Neural progenitor cell (in vitro differentiated cells): ENCODE measurements around the gene ZG16.

ENCODE experiments used
- CTCF ChIP-seq: fragments of 200-600 bp; sonication (generic); IDR thresholded peaks from 2 replicates; pipeline ENCODE4 v1.5.1; 2017; ENCODE audit warnings: antibody characterized with exemption, mild to moderate bottlenecking
- EZH2 ChIP-seq: fragments of 200-600 bp; sonication (generic); IDR thresholded peaks from 2 replicates; pipeline ENCODE4 v1.6.1; 2017; ENCODE audit warnings: antibody characterized with exemption, mild to moderate bottlenecking, moderate library complexity
- EZH2phosphoT487 ChIP-seq: fragments of 200-600 bp; sonication (generic); IDR thresholded peaks from 2 replicates; pipeline ENCODE4 v1.6.1; 2017; ENCODE audit warnings: antibody characterized with exemption

- TF ChIP-seq CTCF (no peak), EZH2 (no peak), EZH2phosphoT487 (no peak)
These were observed 21.4 kb upstream of the ZG16 start for GRCh38 chr16:29756654-29757053.
